OCI-LY3 (cell line): ENCODE data around the gene LENG8.
A peak's percentile ranks its signal among the peaks of the same experiment; 100 is the strongest.
"Not testable (repeated sequence)": the region's sequence is repeated elsewhere in the genome, so short reads cannot be mapped to it uniquely, and the experiment has no call there.

Experiments used
- H2AFZ ChIP-seq: fragments of 200-600, 300-600 bp; shearing (Covaris generic); 2 replicates; pipeline ENCODE4 v1.6.0; 2014; ENCODE audit warnings: antibody characterized with exemption, low read depth, low read length
- H3K27ac ChIP-seq: fragments of 200-600, 300-600 bp; sonication (generic); 2 replicates; pipeline ENCODE4 v1.5.1; 2014; ENCODE audit warnings: mild to moderate bottlenecking, low read length, moderate library complexity, mixed read lengths
- H3K27me3 ChIP-seq: fragments of 200-600, 300-600 bp; sonication (generic); 2 replicates; pipeline ENCODE4 v1.6.1; 2014; ENCODE audit warnings: low read depth, low read length, mixed read lengths
- H3K36me3 ChIP-seq: fragments of 200-600, 300-600 bp; sonication (generic); replicated peaks from 2 replicates; pipeline ENCODE3; 2014; ENCODE audit warnings: low read depth, low read length, mixed read lengths
- H3K4me1 ChIP-seq: fragments of 300-600, 200-600 bp; sonication (generic); 2 replicates; pipeline ENCODE4 v1.6.1; 2014; ENCODE audit warnings: low read length, mixed read lengths
- H3K4me2 ChIP-seq: fragments of 200-600, 300-600 bp; sonication (generic); 2 replicates; pipeline ENCODE4 v1.6.1; 2014; ENCODE audit warnings: low read length, mixed read lengths
- H3K4me3 ChIP-seq: fragments of 300-600, 200-600 bp; sonication (generic); 2 replicates; pipeline ENCODE4 v1.5.1; 2014; ENCODE audit warnings: antibody characterized with exemption, mild to moderate bottlenecking, low read length, moderate library complexity
- H3K79me2 ChIP-seq: fragments of 300-600, 200-600 bp; shearing (Covaris generic); 2 replicates; pipeline ENCODE4 v1.6.1; 2014; ENCODE audit warnings: mild to moderate bottlenecking, low read length, mixed read lengths
- H3K9ac ChIP-seq: fragments of 300-600, 200-600 bp; shearing (Covaris generic); 2 replicates; pipeline ENCODE4 v1.6.0; 2014; ENCODE audit warnings: mild to moderate bottlenecking, low read length, moderate library complexity
- H3K9me3 ChIP-seq: fragments of 200-600, 300-600 bp; shearing (Covaris generic); 2 replicates; pipeline ENCODE4 v1.6.1; 2014; ENCODE audit warnings: low read length, mixed read lengths; ENCODE audit not compliant: insufficient read depth
- H4K20me1 ChIP-seq: fragments of 200-600, 300-600 bp; sonication (generic); 2 replicates; pipeline ENCODE4 v1.6.1; 2016; ENCODE audit warnings: low read length, mixed read lengths; ENCODE audit not compliant: insufficient read depth
- EZH2phosphoT487 ChIP-seq: fragments of 200-600 bp; shearing (Covaris generic); IDR thresholded peaks from 2 replicates; pipeline ENCODE4 v1.6.1; 2018; ENCODE audit warnings: antibody characterized with exemption, mixed run types, low read depth
- TF ChIP-seq, protein P1 (sequence below): fragments of 200-600, 300-600 bp; sonication (generic); IDR thresholded peaks from 2 replicates; pipeline ENCODE4 v1.5.1; 2014; ENCODE audit warnings: antibody characterized with exemption, low read length, low read depth

Gene LENG8

DNA sequence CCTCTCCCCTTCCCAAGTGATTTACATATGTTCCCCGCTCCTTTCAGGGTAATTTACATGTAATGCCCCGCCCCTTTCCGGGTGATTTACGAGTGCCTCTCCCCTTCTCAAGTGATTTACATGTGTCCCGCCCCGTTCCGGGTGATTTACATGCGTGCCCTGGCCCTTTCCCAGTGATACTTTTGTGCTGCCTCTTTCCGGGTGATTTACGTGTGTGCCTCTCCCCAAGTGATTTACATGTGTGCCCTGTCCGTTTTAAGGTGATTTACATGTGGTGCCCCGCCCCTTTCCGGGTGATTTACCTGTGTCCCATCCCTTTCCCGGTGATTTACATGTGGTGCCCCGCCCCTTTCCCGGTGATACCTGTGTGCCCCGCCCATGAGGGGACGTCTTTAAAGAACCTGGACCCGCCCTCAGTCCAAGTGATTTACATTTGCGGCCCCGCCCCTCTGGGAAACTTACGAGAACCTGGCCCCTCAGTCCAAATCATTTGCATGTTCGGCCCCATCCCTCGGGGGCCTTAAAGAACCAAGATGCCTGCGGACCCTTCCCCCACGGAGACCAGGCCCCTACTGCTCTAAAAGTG is 15.1 kb downstream of the LENG8 start:
- Histone ChIP-seq H3K27ac (peak overlapping the region; percentile 75), H3K36me3 (peaks cover 31% of the 10 kb centered on the region), H3K4me3 (peak overlapping the region; percentile 92), H4K20me1 (peaks cover 20% of the 10 kb centered on the region), H2AFZ (peak overlapping the region; percentile 88), H3K4me2 (peak overlapping the region; percentile 84), H3K4me1 (peaks cover 10% of the 10 kb centered on the region), H3K9me3 (no peaks in the 10 kb centered on the region), H3K27me3 (0 out of 2 replicates have a peak, but pooled peaks cover under 1% of the 10 kb centered on the region), H3K9ac (peak overlapping the region; percentile 88), H3K79me2 (peaks cover under 1% of the 10 kb centered on the region; the same call in 1 of the 2 replicates)
- TF ChIP-seq, protein P1, sequence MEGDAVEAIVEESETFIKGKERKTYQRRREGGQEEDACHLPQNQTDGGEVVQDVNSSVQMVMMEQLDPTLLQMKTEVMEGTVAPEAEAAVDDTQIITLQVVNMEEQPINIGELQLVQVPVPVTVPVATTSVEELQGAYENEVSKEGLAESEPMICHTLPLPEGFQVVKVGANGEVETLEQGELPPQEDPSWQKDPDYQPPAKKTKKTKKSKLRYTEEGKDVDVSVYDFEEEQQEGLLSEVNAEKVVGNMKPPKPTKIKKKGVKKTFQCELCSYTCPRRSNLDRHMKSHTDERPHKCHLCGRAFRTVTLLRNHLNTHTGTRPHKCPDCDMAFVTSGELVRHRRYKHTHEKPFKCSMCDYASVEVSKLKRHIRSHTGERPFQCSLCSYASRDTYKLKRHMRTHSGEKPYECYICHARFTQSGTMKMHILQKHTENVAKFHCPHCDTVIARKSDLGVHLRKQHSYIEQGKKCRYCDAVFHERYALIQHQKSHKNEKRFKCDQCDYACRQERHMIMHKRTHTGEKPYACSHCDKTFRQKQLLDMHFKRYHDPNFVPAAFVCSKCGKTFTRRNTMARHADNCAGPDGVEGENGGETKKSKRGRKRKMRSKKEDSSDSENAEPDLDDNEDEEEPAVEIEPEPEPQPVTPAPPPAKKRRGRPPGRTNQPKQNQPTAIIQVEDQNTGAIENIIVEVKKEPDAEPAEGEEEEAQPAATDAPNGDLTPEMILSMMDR, result no peak
- TF ChIP-seq EZH2phosphoT487, result no peak

DNA sequence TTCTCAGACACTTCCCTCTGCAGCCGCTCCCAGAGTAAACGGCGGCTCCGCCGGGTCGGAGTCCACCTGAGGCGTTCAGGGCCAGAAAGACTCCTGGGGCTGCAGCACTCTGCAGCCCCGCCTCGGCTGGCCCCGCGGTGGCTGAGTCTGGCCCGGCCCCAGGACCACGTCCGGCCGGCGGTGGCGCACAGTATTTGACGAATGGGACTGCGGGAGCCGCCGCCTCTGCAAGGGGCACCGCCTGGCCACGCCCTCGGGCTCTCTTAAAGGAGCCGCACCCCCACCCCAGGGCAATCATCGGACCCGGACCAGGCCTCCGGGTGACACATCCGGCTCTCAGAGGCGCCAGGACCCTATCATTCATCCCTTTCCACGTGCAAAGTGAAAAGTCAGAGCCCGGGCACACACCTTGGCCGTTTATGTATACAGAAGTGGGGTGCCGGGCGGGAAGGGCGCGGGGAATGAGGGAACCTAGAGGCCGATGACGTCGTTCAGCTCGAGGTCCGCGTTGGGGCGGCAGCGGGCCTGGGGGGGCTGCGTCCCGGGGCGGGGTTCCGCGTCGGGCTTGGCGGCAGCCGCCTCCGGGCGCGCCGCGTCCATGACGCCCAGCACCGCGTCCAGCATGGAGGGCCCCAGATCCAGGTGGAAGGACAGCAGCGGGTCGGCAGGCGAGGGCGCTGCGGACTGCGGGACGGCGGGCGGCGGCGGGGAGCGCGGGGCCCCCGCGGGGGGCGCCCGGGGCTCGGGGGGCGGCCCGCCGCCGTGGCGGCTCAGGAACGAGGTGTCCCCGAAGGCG is 15.8 kb downstream of the LENG8 start:
- H3K9ac ChIP-seq, result peak overlapping the region; percentile 88
- H3K27ac ChIP-seq, result peak overlapping the region; percentile 75
- H3K79me2 ChIP-seq, result no peaks in the 10 kb centered on the region
- H3K4me3 ChIP-seq, result peak overlapping the region; percentile 92
- H3K4me2 ChIP-seq, result peak overlapping the region; percentile 84
- H2AFZ ChIP-seq, result peak overlapping the region; percentile 88
- no peaks in the 10 kb centered on the region for H3K9me3 ChIP-seq
- H3K27me3 ChIP-seq, result peaks cover 7% of the 10 kb centered on the region
- H4K20me1 ChIP-seq, result peaks cover 14% of the 10 kb centered on the region
- peaks cover 15% of the 10 kb centered on the region for H3K4me1 ChIP-seq
- H3K36me3 ChIP-seq, result peaks cover 26% of the 10 kb centered on the region
- TF ChIP-seq, protein P1, result no peak
- no peak for TF ChIP-seq EZH2phosphoT487

DNA sequence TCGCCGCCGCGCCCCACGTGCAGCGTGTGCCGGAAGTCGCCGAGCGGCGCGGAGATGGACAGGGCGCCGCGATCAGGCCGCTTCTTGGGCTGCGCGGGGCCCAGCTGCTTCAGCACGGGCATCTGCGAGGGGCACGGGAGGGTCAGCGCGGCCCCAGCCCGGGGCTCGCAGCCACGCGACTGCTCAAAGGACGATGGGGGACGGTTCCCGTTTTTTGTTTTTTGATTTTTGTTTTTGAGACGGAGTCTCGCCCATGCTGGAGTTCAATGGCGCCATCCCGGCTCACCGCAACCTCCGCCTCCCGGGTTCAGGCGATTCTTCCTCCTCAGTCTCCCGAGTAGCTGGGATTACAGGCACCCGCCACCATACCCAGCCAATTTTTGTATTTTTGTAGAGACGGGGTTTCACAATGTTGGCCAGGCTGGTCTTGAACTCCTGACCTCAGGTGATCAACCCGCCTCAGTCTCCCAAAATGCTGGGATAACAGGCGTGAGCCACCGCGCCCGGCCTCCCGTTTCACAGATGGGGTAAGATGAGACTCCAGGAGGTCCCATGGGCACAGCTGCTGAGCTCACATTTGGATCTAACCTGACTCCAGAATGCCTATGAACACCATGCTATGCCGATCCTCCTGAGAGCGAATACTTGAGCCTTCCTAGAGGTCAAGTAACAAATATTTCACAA is 16.6 kb downstream of the LENG8 start:
- Histone ChIP-seq H3K4me2 (no peak overlapping the region), H3K4me1 (peaks cover 15% of the 10 kb centered on the region)
- TF ChIP-seq, protein P1, result no peak
- TF ChIP-seq EZH2phosphoT487, result no peak

DNA sequence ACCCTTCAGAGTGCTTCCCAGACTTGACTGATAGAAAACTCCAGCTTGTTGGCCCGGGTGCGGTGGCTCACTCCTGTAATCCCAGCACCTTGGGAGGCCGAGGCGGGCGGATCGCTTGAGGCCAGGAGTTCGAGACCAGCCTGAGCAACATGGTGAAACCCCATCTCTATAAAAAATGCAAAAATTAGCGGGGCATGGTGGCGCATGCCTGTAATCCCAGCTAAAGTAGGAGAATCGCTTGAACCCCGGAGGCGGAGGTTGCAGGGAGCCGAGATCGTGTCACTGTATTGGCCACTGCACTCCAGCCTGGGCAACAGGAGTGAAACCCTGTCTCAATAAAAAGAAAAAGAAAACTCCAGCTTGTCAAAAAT is 17.1 kb downstream of the LENG8 start:
- H3K9me3 ChIP-seq, H3K27ac ChIP-seq, H3K4me3 ChIP-seq, H3K79me2 ChIP-seq, H2AFZ ChIP-seq, H3K4me2 ChIP-seq, H4K20me1 ChIP-seq, H3K9ac ChIP-seq: not testable (repeated sequence)
- peaks cover 15% of the 10 kb centered on the region for H3K27me3 ChIP-seq
- H3K36me3 ChIP-seq, result peaks cover 18% of the 10 kb centered on the region
- H3K4me1 ChIP-seq, result peaks cover 15% of the 10 kb centered on the region

More for the DNA sequence above, 16.6 kb downstream of the LENG8 start:
- no peak overlapping the region for H2AFZ ChIP-seq
- peaks cover 10% of the 10 kb centered on the region for H4K20me1 ChIP-seq
- no peak overlapping the region for H3K9ac ChIP-seq
- no peaks in the 10 kb centered on the region for H3K79me2 ChIP-seq
- H3K36me3 ChIP-seq, result peaks cover 22% of the 10 kb centered on the region
- no peak overlapping the region for H3K27ac ChIP-seq
- no peaks in the 10 kb centered on the region for H3K9me3 ChIP-seq
- peaks cover 11% of the 10 kb centered on the region for H3K27me3 ChIP-seq
- H3K4me3 ChIP-seq, result no peak overlapping the region
